ENCODE data around the gene CAMK1D.

DNA sequence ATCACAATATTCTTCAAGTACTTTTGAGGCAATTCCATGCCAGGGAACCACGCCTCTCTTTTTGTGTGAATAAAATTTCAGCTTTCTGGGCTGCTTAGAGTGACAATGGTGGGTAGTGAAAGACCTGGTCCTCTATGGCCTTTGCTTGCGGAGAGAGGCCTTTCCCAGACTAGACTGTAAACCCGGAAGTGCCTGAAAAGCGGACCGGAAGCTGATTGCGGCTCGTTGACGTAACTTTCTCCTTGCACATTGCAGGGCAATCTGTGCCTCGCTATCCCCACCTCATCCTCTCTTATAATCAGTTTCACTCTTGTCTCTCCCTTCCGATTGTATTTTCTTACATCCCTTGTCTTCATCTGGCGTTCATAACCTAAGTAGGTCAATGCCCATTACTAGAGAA, 310.4 kb downstream of the CAMK1D start:
- TF ChIP-seq, protein P1, sequence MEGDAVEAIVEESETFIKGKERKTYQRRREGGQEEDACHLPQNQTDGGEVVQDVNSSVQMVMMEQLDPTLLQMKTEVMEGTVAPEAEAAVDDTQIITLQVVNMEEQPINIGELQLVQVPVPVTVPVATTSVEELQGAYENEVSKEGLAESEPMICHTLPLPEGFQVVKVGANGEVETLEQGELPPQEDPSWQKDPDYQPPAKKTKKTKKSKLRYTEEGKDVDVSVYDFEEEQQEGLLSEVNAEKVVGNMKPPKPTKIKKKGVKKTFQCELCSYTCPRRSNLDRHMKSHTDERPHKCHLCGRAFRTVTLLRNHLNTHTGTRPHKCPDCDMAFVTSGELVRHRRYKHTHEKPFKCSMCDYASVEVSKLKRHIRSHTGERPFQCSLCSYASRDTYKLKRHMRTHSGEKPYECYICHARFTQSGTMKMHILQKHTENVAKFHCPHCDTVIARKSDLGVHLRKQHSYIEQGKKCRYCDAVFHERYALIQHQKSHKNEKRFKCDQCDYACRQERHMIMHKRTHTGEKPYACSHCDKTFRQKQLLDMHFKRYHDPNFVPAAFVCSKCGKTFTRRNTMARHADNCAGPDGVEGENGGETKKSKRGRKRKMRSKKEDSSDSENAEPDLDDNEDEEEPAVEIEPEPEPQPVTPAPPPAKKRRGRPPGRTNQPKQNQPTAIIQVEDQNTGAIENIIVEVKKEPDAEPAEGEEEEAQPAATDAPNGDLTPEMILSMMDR (IDR thresholded peaks at IDR 0.05), result no peak
- no peak for TF ChIP-seq POLR2A (IDR thresholded peaks at IDR 0.05)
